ENCODE data around the gene C5orf63. TPM values are rescaled to one million over a fixed set of nuclear protein-coding genes. Genes with fewer than 3 reads are reported as not detected.

The C5orf63 gene
- total and polyA plus RNA-seq, 2 of the 13 experiments (the other 11 are each of a cell fraction or from before 2014, with no cell fraction given) = 7.9 to 8.8 TPM

GRCh38 chr5:127046343-127047072 lies 26.8 kb downstream of the C5orf63 start:
- Histone ChIP-seq H4K20me1 (ENCODE audit: insufficient read depth, low read length) (no peaks in the 10 kb centered on the region), H3K79me2 (ENCODE audit: insufficient read depth, low read length) (no peaks in the 10 kb centered on the region), H3K27me3 (ENCODE audit: control insufficient read depth in 1 of 2, insufficient read depth in 2 of 2, low read length in 2 of 2) (no peaks in the 10 kb centered on the region), H3K36me3 (replicated peaks in 1 of 2; ENCODE audit: control insufficient read depth in 1 of 2, insufficient read depth in 2 of 2, low read length in 2 of 2) (no peaks in the 10 kb centered on the region; a peak in 1 of 5 replicates), H3K4me3 (replicated peaks in 1 of 3; ENCODE audit: insufficient read depth in 1 of 3, low read depth in 2 of 3, low read length in 3 of 3) (no peak overlapping the region), H3K27ac (ENCODE audit: extremely low read length, insufficient read depth, low read length) (no peak overlapping the region), H2AFZ (ENCODE audit: low read length) (no peak overlapping the region), H3K9ac (ENCODE audit: insufficient read depth, low read depth, low read length) (no peak overlapping the region), H3K9me3 (ENCODE audit: low read length) (no peaks in the 10 kb centered on the region), H3K4me1 (ENCODE audit: insufficient read depth, low read length) (no peaks in the 10 kb centered on the region), H3K4me2 (ENCODE audit: low read depth, low read length) (no peak overlapping the region)
- ChIA-PET CTCF (ENCODE audit: low intra/inter-chr PET ratio, low total read pairs) (no interaction called here), POLR2A (no interaction called here)
- FAIRE-seq (no peak), DNase-seq (ENCODE audit: low spot score) (no peak), ATAC-seq (no peak)
- BruUV-seq (replicated peaks) = no TSS peak
- in situ Hi-C loops (cut with HindIII; ENCODE audit: extremely low pct_ligation_motif_present, low pct_unique_long_range_greater_than_20kb) (loop anchor here (25.0 kb wide), 1 partner anchor 384 kb away; no protein-coding TSS in a partner anchor), intact Hi-C loops (cut with micrococcal nuclease; ENCODE audit: unreplicated experiment) (no loop called here)
- WGBS (ENCODE audit: low lambda C conversion rate) = 96% methylated on average over 4 of the region's 4 CpGs
- no peak for TF ChIP-seq ZNF570 (CRISPR knock-in tag; IDR thresholded peaks at IDR 0.05; ENCODE audit: borderline replicate concordance)
- TF ChIP-seq HNF4G (IDR thresholded peaks at IDR 0.05; ENCODE audit: borderline replicate concordance, low read depth, low read length) = no peak
- TF ChIP-seq HNF4G (CRISPR knock-in tag; IDR thresholded peaks at IDR 0.05; ENCODE audit: borderline replicate concordance, low read depth) = no peak
- TF ChIP-seq ARNT2 (CRISPR knock-in tag; IDR thresholded peaks at IDR 0.05; ENCODE audit: low read depth) = no peak
- no peak for TF ChIP-seq HNRNPUL1 (IDR thresholded peaks at IDR 0.05; ENCODE audit: low read depth, low read length)

GRCh38 chr5:127042593-127042992 lies 30.7 kb downstream of the C5orf63 start:
- WGBS (ENCODE audit: low lambda C conversion rate) = 96% methylated on average over 2 of the region's 2 CpGs
- no peak for DNase-seq (ENCODE audit: low spot score)
- no TSS peak for BruUV-seq (replicated peaks)
- Histone ChIP-seq H3K27ac (ENCODE audit: extremely low read length, insufficient read depth, low read length) (no peak overlapping the region), H3K4me1 (ENCODE audit: insufficient read depth, low read length) (no peaks in the 10 kb centered on the region), H3K9me3 (ENCODE audit: low read length) (no peaks in the 10 kb centered on the region), H2AFZ (ENCODE audit: low read length) (no peak overlapping the region), H3K4me3 (replicated peaks in 1 of 3; ENCODE audit: insufficient read depth in 1 of 3, low read depth in 2 of 3, low read length in 3 of 3) (no peak overlapping the region), H3K36me3 (replicated peaks in 1 of 2; ENCODE audit: control insufficient read depth in 1 of 2, insufficient read depth in 2 of 2, low read length in 2 of 2) (no peaks in the 10 kb centered on the region; a peak in 1 of 5 replicates), H4K20me1 (ENCODE audit: insufficient read depth, low read length) (no peaks in the 10 kb centered on the region), H3K27me3 (ENCODE audit: control insufficient read depth in 1 of 2, insufficient read depth in 2 of 2, low read length in 2 of 2) (no peaks in the 10 kb centered on the region), H3K79me2 (ENCODE audit: insufficient read depth, low read length) (no peaks in the 10 kb centered on the region), H3K9ac (ENCODE audit: insufficient read depth, low read depth, low read length) (no peak overlapping the region), H3K4me2 (ENCODE audit: low read depth, low read length) (no peak overlapping the region)
- ChIA-PET POLR2A (no interaction called here), CTCF (ENCODE audit: low intra/inter-chr PET ratio, low total read pairs) (no interaction called here)
- FAIRE-seq = no peak
- ATAC-seq = no peak
- intact Hi-C loops (cut with micrococcal nuclease; ENCODE audit: unreplicated experiment) = no loop called here
- in situ Hi-C loops (cut with HindIII; ENCODE audit: extremely low pct_ligation_motif_present, low pct_unique_long_range_greater_than_20kb) = loop anchor here (25.0 kb wide), 1 partner anchor 380 kb away; no protein-coding TSS in a partner anchor
- TF ChIP-seq ZNF891 (CRISPR knock-in tag; IDR thresholded peaks at IDR 0.05) = no peak
- no peak for TF ChIP-seq CBX2 (IDR thresholded peaks at IDR 0.05; ENCODE audit: low read depth, low read length)
- TF ChIP-seq CBX2 (CRISPR knock-in tag; IDR thresholded peaks at IDR 0.05; ENCODE audit: low read depth) = no peak
- TF ChIP-seq FUBP1 (CRISPR knock-in tag; IDR thresholded peaks at IDR 0.05; ENCODE audit: borderline replicate concordance) = no peak
- TF ChIP-seq MATR3 (CRISPR knock-in tag; IDR thresholded peaks at IDR 0.05) = no peak
- TF ChIP-seq JDP2 (CRISPR knock-in tag; IDR thresholded peaks at IDR 0.05; ENCODE audit: borderline replicate concordance) = no peak
- TF ChIP-seq ZNF644 (CRISPR knock-in tag; IDR thresholded peaks at IDR 0.05; ENCODE audit: low read depth) = no peak
- TF ChIP-seq THYN1 (CRISPR knock-in tag; IDR thresholded peaks at IDR 0.05; ENCODE audit: borderline replicate concordance, low read depth) = no peak
- TF ChIP-seq KLF13 (CRISPR knock-in tag; IDR thresholded peaks at IDR 0.05) = no peak
- no peak for TF ChIP-seq KLF12 (CRISPR knock-in tag; IDR thresholded peaks at IDR 0.05; ENCODE audit: borderline replicate concordance)
- no peak for TF ChIP-seq DNMT1 (CRISPR knock-in tag; IDR thresholded peaks at IDR 0.05)
